DND-41 (cell line): ENCODE measurements around the gene IGSF21.

Source experiments
- CTCF ChIP-seq: IDR thresholded peaks from 2 replicates; pipeline ENCODE4 v1.5.1; 2012; ENCODE audit warnings: borderline replicate concordance, low read length, moderate library complexity, mild to moderate bottlenecking; ENCODE audit not compliant: poor library complexity, severe bottlenecking; ENCODE audit errors: extremely low read depth
- EZH2 ChIP-seq: IDR thresholded peaks from 3 replicates; pipeline ENCODE4 v1.6.1; 2012; ENCODE audit warnings: borderline replicate concordance, low read depth, mild to moderate bottlenecking, moderate library complexity, low read length, inconsistent platforms; ENCODE audit not compliant: severe bottlenecking

GRCh38 chr1:18419845-18420184 lies 312.2 kb downstream of the IGSF21 start:
- TF ChIP-seq CTCF = no peak
- no peak for TF ChIP-seq EZH2
